Sigmoid colon (tissue), 4 donors: ENCODE results near the gene COL2A1.

ENCODE experiments used
- CTCF ChIP-seq, 4 experiments: fragments of 450-650 bp in 3 of 4; fragments of 200-600 bp in 1 of 4; IDR thresholded peaks; one replicate each; pipeline ENCODE4 v1.5.1; 2016 to 2019; ENCODE audit warnings: antibody characterized with exemption in 4 of 4, mild to moderate bottlenecking in 3 of 4, moderate library complexity in 2 of 4
- EP300 ChIP-seq, 4 donors: sonication (generic); formaldehyde crosslinking; IDR thresholded peaks; one replicate each; pipeline ENCODE4 v1.6.1; 2017; ENCODE audit warnings: antibody characterized with exemption in 4 of 4
- POLR2A ChIP-seq, 2 donors: fragments of 450-650 bp; IDR thresholded peaks; one replicate each; pipeline ENCODE4 v1.6.1; 2016; ENCODE audit warnings: antibody characterized with exemption in 2 of 2, mild to moderate bottlenecking in 2 of 2, moderate library complexity in 2 of 2
- POLR2AphosphoS5 ChIP-seq, 4 donors: sonication (generic); formaldehyde crosslinking; IDR thresholded peaks; one replicate each; pipeline ENCODE4 v1.6.1; 2017; ENCODE audit warnings: antibody characterized with exemption in 4 of 4

GRCh38 chr12:48018618-48018995, 14.3 kb upstream of the COL2A1 start:
- TF ChIP-seq CTCF (IDR thresholded peaks at IDR 0.05) = no peak
- TF ChIP-seq POLR2AphosphoS5 (IDR thresholded peaks at IDR 0.05) = no peak
- no peak for TF ChIP-seq POLR2A (IDR thresholded peaks at IDR 0.05)
- TF ChIP-seq EP300 (IDR thresholded peaks at IDR 0.05) = no peak
